Stomach smooth muscle (tissue), 2 donors: Measurements from ENCODE around the gene TPST1.

Experiments
- H3K27ac ChIP-seq: one replicate; pipeline ENCODE4 v1.7.0; 2013; ENCODE audit warnings: mild to moderate bottlenecking, low read length, inconsistent platforms
- H3K27me3 ChIP-seq, 2 donors: one replicate each; pipeline ENCODE4 v1.7.0; 2013; ENCODE audit warnings: low read length in 2 of 2; ENCODE audit not compliant: insufficient read depth in 2 of 2, control insufficient read depth in 1 of 2
- H3K36me3 ChIP-seq, 2 donors: one replicate each; pipeline ENCODE4 v1.7.0; 2013; ENCODE audit warnings: low read length in 2 of 2; ENCODE audit not compliant: control insufficient read depth in 2 of 2, insufficient read depth in 2 of 2
- H3K4me1 ChIP-seq: one replicate; pipeline ENCODE4 v1.7.0; 2013; ENCODE audit warnings: low read length; ENCODE audit not compliant: control insufficient read depth, insufficient read depth
- H3K4me3 ChIP-seq, 2 donors: one replicate each; pipeline ENCODE4 v1.7.0; 2013; ENCODE audit warnings: low read length in 2 of 2
- H3K9ac ChIP-seq, 2 donors: one replicate each; pipeline ENCODE4 v1.7.0; 2013; ENCODE audit warnings: low read length in 2 of 2, mild to moderate bottlenecking in 1 of 2
- H3K9me3 ChIP-seq, 2 donors: one replicate each; pipeline ENCODE4 v1.7.0; 2013; ENCODE audit warnings: low read length in 2 of 2; ENCODE audit not compliant: control insufficient read depth in 2 of 2
- donor health status: healthy.
- donor health status: Pancreatic carcinoma.

TPST1 gene

GRCh38 chr7:66330961-66331360 is 125.8 kb downstream of the TPST1 start:
- no peaks in the 10 kb centered on the region for H3K36me3 ChIP-seq
- no peak overlapping the region for H3K27ac ChIP-seq

DNA sequence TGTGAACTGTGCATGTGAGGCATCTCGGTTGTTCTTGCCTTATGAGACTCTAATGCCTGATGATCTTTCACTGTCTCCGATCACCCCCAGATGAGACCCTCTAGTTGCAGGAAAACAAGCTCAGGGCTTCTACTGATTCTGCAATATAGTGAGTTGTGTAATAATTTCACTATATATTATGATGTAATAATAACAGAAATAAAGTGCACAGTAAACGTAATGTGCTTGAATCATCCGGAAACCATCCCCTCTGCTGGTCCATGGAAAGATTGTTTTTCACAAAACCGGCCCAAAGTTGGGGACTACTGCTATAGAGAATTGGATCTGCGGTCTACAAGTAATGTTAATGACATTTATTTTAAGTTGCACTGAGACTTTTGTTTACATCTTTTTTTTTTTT is 126.7 kb downstream of the TPST1 start:
- H3K9me3 ChIP-seq, result peaks cover 0 to 5% of the 10 kb centered on the region in 2 donors
- no peak overlapping the region for H3K27ac ChIP-seq
- no peak overlapping the region for H3K9ac ChIP-seq
- H3K4me3 ChIP-seq, result no peak overlapping the region
- no peaks in the 10 kb centered on the region for H3K27me3 ChIP-seq
- H3K4me1 ChIP-seq, result peaks cover 3% of the 10 kb centered on the region
- H3K36me3 ChIP-seq, result no peaks in the 10 kb centered on the region

More at GRCh38 chr7:66330961-66331360, 125.8 kb downstream of the TPST1 start:
- Histone ChIP-seq H3K4me1 (peaks cover 3% of the 10 kb centered on the region), H3K27me3 (no peaks in the 10 kb centered on the region), H3K4me3 (no peak overlapping the region), H3K9me3 (no peaks in the 10 kb centered on the region), H3K9ac (peak overlapping the region in 1 of 2 donors; percentile 21)

DNA sequence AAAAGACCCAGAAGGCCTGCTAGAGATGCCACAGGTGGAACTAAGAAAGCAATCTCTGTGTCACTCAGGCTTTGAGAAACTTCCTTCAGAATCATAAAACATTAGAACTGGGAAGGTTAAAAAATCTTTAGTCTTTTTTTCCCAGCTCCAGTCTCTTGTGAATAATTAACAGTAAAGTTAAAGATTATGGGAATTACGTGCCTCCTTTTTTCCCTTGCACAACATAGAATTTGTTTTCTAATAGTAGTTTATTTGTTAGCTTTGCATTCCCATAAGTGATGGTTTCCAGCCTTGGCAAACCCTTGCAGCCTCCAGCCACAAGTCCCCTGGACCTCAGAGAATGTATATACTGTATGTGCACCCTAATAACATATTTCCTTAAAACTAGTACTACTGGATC is 128.3 kb downstream of the TPST1 start:
- Histone ChIP-seq H3K36me3 (no peaks in the 10 kb centered on the region), H3K9ac (no peak overlapping the region), H3K4me1 (peaks cover 3% of the 10 kb centered on the region), H3K4me3 (no peak overlapping the region), H3K9me3 (peaks cover 0 to 5% of the 10 kb centered on the region in 2 donors), H3K27ac (no peak overlapping the region), H3K27me3 (no peaks in the 10 kb centered on the region)

GRCh38 chr7:66335318-66335717 is 130.2 kb downstream of the TPST1 start:
- Histone ChIP-seq H3K4me1 (peaks cover 3% of the 10 kb centered on the region), H3K36me3 (no peaks in the 10 kb centered on the region), H3K27ac (no peak overlapping the region), H3K9ac (no peak overlapping the region), H3K4me3 (no peak overlapping the region), H3K9me3 (peaks cover 0 to 5% of the 10 kb centered on the region in 2 donors), H3K27me3 (no peaks in the 10 kb centered on the region)

DNA sequence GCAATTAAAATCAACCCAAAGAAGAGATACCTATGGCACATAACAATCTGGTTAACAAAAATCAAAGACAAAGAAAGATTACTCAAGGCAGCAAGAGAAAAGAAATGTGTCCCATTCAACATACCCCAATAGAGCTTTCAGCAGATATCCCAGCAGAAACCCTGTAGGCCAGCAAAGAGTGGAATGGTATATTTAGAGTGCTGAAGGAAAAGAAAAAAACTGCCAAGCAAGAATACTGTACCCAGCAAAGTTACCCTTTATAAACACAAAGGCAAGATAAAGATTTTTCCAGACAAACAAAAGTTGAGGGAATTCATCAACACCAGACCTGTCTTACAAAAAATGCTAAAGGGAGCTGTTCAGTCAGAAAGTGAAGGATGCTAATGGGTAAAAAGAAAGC is 131.6 kb downstream of the TPST1 start:
- no peak overlapping the region for H3K9ac ChIP-seq
- no peaks in the 10 kb centered on the region for H3K36me3 ChIP-seq
- no peak overlapping the region for H3K4me3 ChIP-seq
- H3K9me3 ChIP-seq, result peaks cover 0 to 5% of the 10 kb centered on the region in 2 donors
- no peaks in the 10 kb centered on the region for H3K27me3 ChIP-seq
- H3K4me1 ChIP-seq, result no peaks in the 10 kb centered on the region
- no peak overlapping the region for H3K27ac ChIP-seq

GRCh38 chr7:66339141-66339540 is 134.0 kb downstream of the TPST1 start:
- no peaks in the 10 kb centered on the region for H3K27me3 ChIP-seq
- H3K9ac ChIP-seq, result no peak overlapping the region

GRCh38 chr7:66344166-66344565 is 139.0 kb downstream of the TPST1 start:
- no peak overlapping the region for H3K27ac ChIP-seq
- no peaks in the 10 kb centered on the region for H3K27me3 ChIP-seq
- H3K9me3 ChIP-seq, result no peaks in the 10 kb centered on the region

More at GRCh38 chr7:66339141-66339540, 134.0 kb downstream of the TPST1 start:
- H3K4me1 ChIP-seq, result no peaks in the 10 kb centered on the region
- no peak overlapping the region for H3K27ac ChIP-seq
- H3K9me3 ChIP-seq, result peaks cover 0 to 5% of the 10 kb centered on the region in 2 donors
- no peak overlapping the region for H3K4me3 ChIP-seq
- no peaks in the 10 kb centered on the region for H3K36me3 ChIP-seq

DNA sequence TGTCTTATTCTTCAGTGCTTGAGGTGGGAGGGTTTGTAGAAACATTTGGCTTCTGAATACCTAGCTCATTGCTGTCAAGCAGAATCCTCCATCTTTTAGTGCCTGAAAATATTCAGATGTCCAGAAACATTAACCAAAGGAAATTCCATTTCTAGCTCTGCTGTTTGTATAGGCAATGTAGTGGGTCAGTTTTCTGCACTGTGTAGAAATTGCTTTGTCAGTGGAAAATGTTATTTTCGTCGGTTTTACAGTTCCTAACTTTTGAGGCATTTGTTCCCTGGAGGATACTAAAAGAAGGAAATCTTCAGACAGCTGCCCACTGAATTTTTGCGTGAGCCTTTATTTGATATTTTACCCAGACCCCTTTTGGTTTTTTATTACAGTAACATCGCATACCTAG is 143.4 kb downstream of the TPST1 start:
- Histone ChIP-seq H3K27ac (no peak overlapping the region), H3K4me3 (no peak overlapping the region), H3K9me3 (no peaks in the 10 kb centered on the region), H3K4me1 (no peaks in the 10 kb centered on the region), H3K9ac (no peak overlapping the region), H3K36me3 (no peaks in the 10 kb centered on the region), H3K27me3 (no peaks in the 10 kb centered on the region)

More at GRCh38 chr7:66344166-66344565, 139.0 kb downstream of the TPST1 start:
- Histone ChIP-seq H3K4me3 (no peak overlapping the region), H3K36me3 (no peaks in the 10 kb centered on the region), H3K4me1 (no peaks in the 10 kb centered on the region), H3K9ac (no peak overlapping the region)

GRCh38 chr7:66348959-66349358 is 143.8 kb downstream of the TPST1 start:
- no peaks in the 10 kb centered on the region for H3K27me3 ChIP-seq
- no peaks in the 10 kb centered on the region for H3K9me3 ChIP-seq
- no peak overlapping the region for H3K27ac ChIP-seq
- no peaks in the 10 kb centered on the region for H3K36me3 ChIP-seq
- H3K4me3 ChIP-seq, result no peak overlapping the region
- H3K4me1 ChIP-seq, result no peaks in the 10 kb centered on the region
- no peak overlapping the region for H3K9ac ChIP-seq

DNA sequence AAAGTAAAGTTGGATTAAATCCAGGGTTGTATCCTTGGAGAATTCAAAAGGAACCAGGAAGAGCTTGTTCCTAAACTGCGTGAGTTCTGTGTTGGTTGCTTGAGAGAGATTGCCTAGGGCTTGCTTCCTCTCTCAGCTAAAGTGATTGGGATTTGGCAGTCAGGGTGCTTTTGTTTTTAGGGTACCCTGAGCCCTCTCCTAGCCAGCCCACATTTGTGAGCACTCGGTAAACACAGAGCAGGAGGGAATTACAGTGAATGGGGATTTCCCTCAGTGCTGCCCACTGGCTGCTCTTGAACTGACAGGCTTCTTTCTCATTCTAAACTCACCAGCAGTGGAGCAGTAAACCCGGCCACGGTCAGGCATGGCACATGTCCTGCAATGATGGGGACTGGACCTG is 146.9 kb downstream of the TPST1 start:
- no peaks in the 10 kb centered on the region for H3K4me1 ChIP-seq
- no peak overlapping the region for H3K27ac ChIP-seq
- H3K9me3 ChIP-seq, result no peaks in the 10 kb centered on the region
- no peaks in the 10 kb centered on the region for H3K27me3 ChIP-seq
- H3K36me3 ChIP-seq, result no peaks in the 10 kb centered on the region
- H3K4me3 ChIP-seq, result no peak overlapping the region
- H3K9ac ChIP-seq, result no peak overlapping the region

- no peaks in the 10 kb centered on the region for H3K36me3 ChIP-seq
- no peaks in the 10 kb centered on the region for H3K27me3 ChIP-seq
- H3K9ac ChIP-seq, result no peak overlapping the region
- H3K4me3 ChIP-seq, result no peak overlapping the region
- H3K4me1 ChIP-seq, result no peaks in the 10 kb centered on the region
- H3K9me3 ChIP-seq, result no peaks in the 10 kb centered on the region
- no peak overlapping the region for H3K27ac ChIP-seq
Observed at GRCh38 chr7:66353547-66353946, 148.4 kb downstream of the TPST1 start.
